22Rv1 (cell line): ENCODE results near the gene RBM15B.

Experiments
- ZFX ChIP-seq: fragments of 450-650 bp; IDR thresholded peaks from 2 replicates; pipeline ENCODE4 v1.6.1; 2017; ENCODE audit warnings: antibody characterized with exemption, borderline replicate concordance
- TF ChIP-seq, protein P1 (sequence below): fragments of 450-650 bp; IDR thresholded peaks from 2 replicates; pipeline ENCODE4 v1.5.1; 2017; ENCODE audit warnings: mild to moderate bottlenecking

DNA sequence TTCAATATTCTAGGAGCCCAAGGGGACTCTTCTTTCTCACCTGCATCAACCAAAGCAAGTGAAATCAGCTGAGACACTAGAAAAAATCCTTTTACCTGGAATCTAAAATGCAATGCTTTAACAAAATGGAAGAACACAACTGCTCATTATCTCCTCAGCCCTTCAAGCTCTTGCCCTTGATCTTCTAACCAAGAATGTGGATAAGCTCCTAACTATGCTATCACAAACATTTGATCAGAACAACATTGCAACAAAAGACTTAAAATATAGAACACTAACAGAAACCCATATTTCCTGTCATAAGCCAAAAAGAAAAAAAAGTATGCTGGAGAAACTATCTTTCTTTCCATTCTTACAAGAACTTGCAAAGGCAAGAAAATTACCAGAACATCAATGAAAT lies 12.6 kb downstream of the RBM15B start:
- TF ChIP-seq, protein P1, sequence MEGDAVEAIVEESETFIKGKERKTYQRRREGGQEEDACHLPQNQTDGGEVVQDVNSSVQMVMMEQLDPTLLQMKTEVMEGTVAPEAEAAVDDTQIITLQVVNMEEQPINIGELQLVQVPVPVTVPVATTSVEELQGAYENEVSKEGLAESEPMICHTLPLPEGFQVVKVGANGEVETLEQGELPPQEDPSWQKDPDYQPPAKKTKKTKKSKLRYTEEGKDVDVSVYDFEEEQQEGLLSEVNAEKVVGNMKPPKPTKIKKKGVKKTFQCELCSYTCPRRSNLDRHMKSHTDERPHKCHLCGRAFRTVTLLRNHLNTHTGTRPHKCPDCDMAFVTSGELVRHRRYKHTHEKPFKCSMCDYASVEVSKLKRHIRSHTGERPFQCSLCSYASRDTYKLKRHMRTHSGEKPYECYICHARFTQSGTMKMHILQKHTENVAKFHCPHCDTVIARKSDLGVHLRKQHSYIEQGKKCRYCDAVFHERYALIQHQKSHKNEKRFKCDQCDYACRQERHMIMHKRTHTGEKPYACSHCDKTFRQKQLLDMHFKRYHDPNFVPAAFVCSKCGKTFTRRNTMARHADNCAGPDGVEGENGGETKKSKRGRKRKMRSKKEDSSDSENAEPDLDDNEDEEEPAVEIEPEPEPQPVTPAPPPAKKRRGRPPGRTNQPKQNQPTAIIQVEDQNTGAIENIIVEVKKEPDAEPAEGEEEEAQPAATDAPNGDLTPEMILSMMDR = no peak
- TF ChIP-seq ZFX = no peak
